Upper lobe of left lung (tissue), 4 donors: ENCODE measurements around the gene RPS17.

Experiments
- EP300 ChIP-seq, 4 donors: sonication (generic); formaldehyde crosslinking; IDR thresholded peaks; one replicate each; pipeline ENCODE4 v1.5.1; 2017; ENCODE audit warnings: antibody characterized with exemption in 4 of 4, control low read depth in 2 of 4
- TF ChIP-seq, protein P1 (sequence below), 6 experiments: fragments of 450-650 bp in 4 of 6; fragments of 200-600 bp in 2 of 6; sonication (generic) in 2 of 6; IDR thresholded peaks; one replicate each; pipeline ENCODE4 v1.5.1; 2016 to 2019; ENCODE audit warnings: antibody characterized with exemption in 6 of 6

DNA sequence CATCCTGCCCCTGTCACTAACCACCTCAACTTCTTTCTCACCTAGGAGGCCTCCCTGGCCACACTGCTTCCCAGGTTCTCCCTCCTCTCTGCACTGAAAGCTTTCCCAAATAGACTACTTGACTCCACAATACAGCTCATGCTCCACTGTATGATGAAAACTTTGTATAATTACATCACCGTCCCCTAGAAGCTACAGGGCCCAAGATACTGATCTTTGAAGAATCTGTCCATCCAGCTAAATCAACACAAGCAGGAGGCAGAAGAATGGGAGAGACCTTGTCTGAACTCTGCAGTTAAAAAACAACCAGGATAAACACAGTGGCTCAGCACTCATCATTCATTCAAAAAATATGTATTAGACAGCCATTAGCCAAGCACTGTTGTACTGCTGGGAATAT is 26.4 kb upstream of the RPS17 start:
- TF ChIP-seq, protein P1, sequence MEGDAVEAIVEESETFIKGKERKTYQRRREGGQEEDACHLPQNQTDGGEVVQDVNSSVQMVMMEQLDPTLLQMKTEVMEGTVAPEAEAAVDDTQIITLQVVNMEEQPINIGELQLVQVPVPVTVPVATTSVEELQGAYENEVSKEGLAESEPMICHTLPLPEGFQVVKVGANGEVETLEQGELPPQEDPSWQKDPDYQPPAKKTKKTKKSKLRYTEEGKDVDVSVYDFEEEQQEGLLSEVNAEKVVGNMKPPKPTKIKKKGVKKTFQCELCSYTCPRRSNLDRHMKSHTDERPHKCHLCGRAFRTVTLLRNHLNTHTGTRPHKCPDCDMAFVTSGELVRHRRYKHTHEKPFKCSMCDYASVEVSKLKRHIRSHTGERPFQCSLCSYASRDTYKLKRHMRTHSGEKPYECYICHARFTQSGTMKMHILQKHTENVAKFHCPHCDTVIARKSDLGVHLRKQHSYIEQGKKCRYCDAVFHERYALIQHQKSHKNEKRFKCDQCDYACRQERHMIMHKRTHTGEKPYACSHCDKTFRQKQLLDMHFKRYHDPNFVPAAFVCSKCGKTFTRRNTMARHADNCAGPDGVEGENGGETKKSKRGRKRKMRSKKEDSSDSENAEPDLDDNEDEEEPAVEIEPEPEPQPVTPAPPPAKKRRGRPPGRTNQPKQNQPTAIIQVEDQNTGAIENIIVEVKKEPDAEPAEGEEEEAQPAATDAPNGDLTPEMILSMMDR (IDR thresholded peaks at IDR 0.05), result no peak
- no peak for TF ChIP-seq EP300 (IDR thresholded peaks at IDR 0.05)
